ENCODE results near the gene LCE7A.

LCE7A gene

GRCh38 chr1:152906023-152906565, 46.3 kb downstream of the LCE7A start:
- DNase-seq = peak; percentile 85

GRCh38 chr1:152907686-152908601, 48.1 kb downstream of the LCE7A start, which contains the start of gene IVL:
Gene IVL, plus strand, starts transcription at chr1:152908546. Its CDS starts 1,252 bp downstream, at chr1:152909798.
- no peak within 1 kb of the TSS for H3K4me3 ChIP-seq (ENCODE audit: low read length)
- H3K27me3 ChIP-seq (ENCODE audit: insufficient read depth, low read length, poor library complexity) = no peaks in the 10 kb centered on the region

More at GRCh38 chr1:152906023-152906565, 46.3 kb downstream of the LCE7A start:
- H3K27me3 ChIP-seq (ENCODE audit: insufficient read depth, low read length, poor library complexity) = no peaks in the 10 kb centered on the region
- no peak overlapping the region for H3K56ac ChIP-seq (ENCODE audit: low read length)
- H3K4ac ChIP-seq (ENCODE audit: low read depth, low read length) = no peak overlapping the region
- H3K4me3 ChIP-seq (ENCODE audit: low read length) = no peak overlapping the region
- no peak overlapping the region for H3K27ac ChIP-seq (ENCODE audit: low read depth, low read length)
- no CpG with 5 or more reads among the region's 5 CpGs for WGBS (ENCODE audit: extremely low coverage, insufficient coverage, low lambda C conversion rate)
- H3K9ac ChIP-seq (ENCODE audit: low read length) = no peak overlapping the region
- no peaks in the 10 kb centered on the region for H3K79me2 ChIP-seq (ENCODE audit: control insufficient read depth, insufficient read depth, low read length)
- H4K8ac ChIP-seq (ENCODE audit: low read depth, low read length) = no peak overlapping the region
- H2BK15ac ChIP-seq (replicated peaks; ENCODE audit: low read depth) = no peak overlapping the region
- no peaks in the 10 kb centered on the region for H3K4me1 ChIP-seq (ENCODE audit: control insufficient read depth, low read depth, low read length)
- no peak overlapping the region for H2AK5ac ChIP-seq (ENCODE audit: low read length)
- no peak overlapping the region for H3K23ac ChIP-seq (ENCODE audit: low read length)
- no peak overlapping the region for H2BK5ac ChIP-seq (ENCODE audit: low read length)
- H3K79me1 ChIP-seq (ENCODE audit: low read length) = no peaks in the 10 kb centered on the region
- no peak overlapping the region for H2BK120ac ChIP-seq (ENCODE audit: low read depth, low read length)
- no peaks in the 10 kb centered on the region for H3K36me3 ChIP-seq (ENCODE audit: control insufficient read depth, insufficient read depth, low read length)
- no peak overlapping the region for H4K5ac ChIP-seq (ENCODE audit: low read length)
- H3K4me2 ChIP-seq (ENCODE audit: low read length) = no peak overlapping the region
- no peak overlapping the region for H3K18ac ChIP-seq (ENCODE audit: low read length)

GRCh38 chr1:152909206-152909605, 49.4 kb downstream of the LCE7A start:
- H3K79me2 ChIP-seq (ENCODE audit: control insufficient read depth, insufficient read depth, low read length) = no peaks in the 10 kb centered on the region
- H2BK15ac ChIP-seq (replicated peaks; ENCODE audit: low read depth) = no peak overlapping the region
- no peak overlapping the region for H4K5ac ChIP-seq (ENCODE audit: low read length)
- no peak overlapping the region for H3K56ac ChIP-seq (ENCODE audit: low read length)
- no peak overlapping the region for H2AK5ac ChIP-seq (ENCODE audit: low read length)
- H3K23ac ChIP-seq (ENCODE audit: low read length) = no peak overlapping the region
- H3K4me2 ChIP-seq (ENCODE audit: low read length) = no peak overlapping the region
- H3K79me1 ChIP-seq (ENCODE audit: low read length) = no peaks in the 10 kb centered on the region
- H3K27ac ChIP-seq (ENCODE audit: low read depth, low read length) = no peak overlapping the region
- no peak overlapping the region for H3K9ac ChIP-seq (ENCODE audit: low read length)
- H3K27me3 ChIP-seq (ENCODE audit: insufficient read depth, low read length, poor library complexity) = no peaks in the 10 kb centered on the region
- no peak overlapping the region for H4K8ac ChIP-seq (ENCODE audit: low read depth, low read length)
- no peak overlapping the region for H3K4me3 ChIP-seq (ENCODE audit: low read length)
- H2BK120ac ChIP-seq (ENCODE audit: low read depth, low read length) = no peak overlapping the region
- H2BK5ac ChIP-seq (ENCODE audit: low read length) = no peak overlapping the region
- H3K18ac ChIP-seq (ENCODE audit: low read length) = no peak overlapping the region
- H3K4ac ChIP-seq (ENCODE audit: low read depth, low read length) = no peak overlapping the region
- DNase-seq = no peak
- H3K36me3 ChIP-seq (ENCODE audit: control insufficient read depth, insufficient read depth, low read length) = no peaks in the 10 kb centered on the region
- no peaks in the 10 kb centered on the region for H3K4me1 ChIP-seq (ENCODE audit: control insufficient read depth, low read depth, low read length)
- WGBS (ENCODE audit: extremely low coverage, insufficient coverage, low lambda C conversion rate) = no CpG with 5 or more reads among the region's 3 CpGs

More at GRCh38 chr1:152907686-152908601, 48.1 kb downstream of the LCE7A start, which contains the start of gene IVL:
- no peak for DNase-seq
- no peak within 1 kb of the TSS for H3K27ac ChIP-seq (ENCODE audit: low read depth, low read length)
- no peak within 1 kb of the TSS for H3K4me2 ChIP-seq (ENCODE audit: low read length)
- no peak within 1 kb of the TSS for H4K8ac ChIP-seq (ENCODE audit: low read depth, low read length)
- H3K79me2 ChIP-seq (ENCODE audit: control insufficient read depth, insufficient read depth, low read length) = no peaks in the 10 kb centered on the region
- H4K5ac ChIP-seq (ENCODE audit: low read length) = no peak within 1 kb of the TSS
- H2BK5ac ChIP-seq (ENCODE audit: low read length) = no peak within 1 kb of the TSS
- no peaks in the 10 kb centered on the region for H3K4me1 ChIP-seq (ENCODE audit: control insufficient read depth, low read depth, low read length)
- H2BK120ac ChIP-seq (ENCODE audit: low read depth, low read length) = no peak within 1 kb of the TSS
- H3K36me3 ChIP-seq (ENCODE audit: control insufficient read depth, insufficient read depth, low read length) = no peaks in the 10 kb centered on the region
- no peak within 1 kb of the TSS for H3K9ac ChIP-seq (ENCODE audit: low read length)
- H3K4ac ChIP-seq (ENCODE audit: low read depth, low read length) = no peak within 1 kb of the TSS
- no peak within 1 kb of the TSS for H3K56ac ChIP-seq (ENCODE audit: low read length)
- no CpG with 5 or more reads among the region's 4 CpGs for WGBS (ENCODE audit: extremely low coverage, insufficient coverage, low lambda C conversion rate)
- no peaks in the 10 kb centered on the region for H3K79me1 ChIP-seq (ENCODE audit: low read length)
- no peak within 1 kb of the TSS for H3K18ac ChIP-seq (ENCODE audit: low read length)
- H2BK15ac ChIP-seq (replicated peaks; ENCODE audit: low read depth) = no peak within 1 kb of the TSS
- no peak within 1 kb of the TSS for H2AK5ac ChIP-seq (ENCODE audit: low read length)
- no peak within 1 kb of the TSS for H3K23ac ChIP-seq (ENCODE audit: low read length)

All from mesendoderm (in vitro differentiated cells).